Gastroesophageal sphincter (tissue), 3 donors: ENCODE measurements around the gene CFAP119.

Experiments used
- CTCF ChIP-seq, 4 experiments: fragments of 200-600 bp in 2 of 4; fragments of 450-650 bp in 2 of 4; sonication (generic) in 1 of 4; IDR thresholded peaks; one replicate each; pipeline ENCODE4 v1.5.1; 2017 to 2019; ENCODE audit warnings: antibody characterized with exemption in 4 of 4, mild to moderate bottlenecking in 2 of 4, moderate library complexity in 2 of 4
- EP300 ChIP-seq: sonication (generic); formaldehyde crosslinking; IDR thresholded peaks from one replicate; pipeline ENCODE4 v1.6.1; 2017; ENCODE audit warnings: antibody characterized with exemption, mild to moderate bottlenecking
- POLR2A ChIP-seq, 2 donors: fragments of 450-650 bp; IDR thresholded peaks; one replicate each; pipeline ENCODE4 v1.6.1; 2017; ENCODE audit warnings: antibody characterized with exemption in 2 of 2, mild to moderate bottlenecking in 2 of 2, moderate library complexity in 1 of 2
- POLR2AphosphoS5 ChIP-seq: sonication (generic); formaldehyde crosslinking; IDR thresholded peaks from one replicate; pipeline ENCODE4 v1.6.1; 2017; ENCODE audit warnings: antibody characterized with exemption

- TF ChIP-seq CTCF (IDR thresholded peaks at IDR 0.05) (no peak), POLR2AphosphoS5 (no peak), EP300 (no peak), POLR2A (IDR thresholded peaks at IDR 0.05) (no peak)
Observed at GRCh38 chr16:30721606-30722005, 40.3 kb downstream of the CFAP119 start.
